ENCODE measurements around the gene VSTM2B.
"Not testable (repeated sequence)": the region's sequence is repeated elsewhere in the genome, so short reads cannot be mapped to it uniquely, and the experiment has no call there.

Gene VSTM2B

DNA sequence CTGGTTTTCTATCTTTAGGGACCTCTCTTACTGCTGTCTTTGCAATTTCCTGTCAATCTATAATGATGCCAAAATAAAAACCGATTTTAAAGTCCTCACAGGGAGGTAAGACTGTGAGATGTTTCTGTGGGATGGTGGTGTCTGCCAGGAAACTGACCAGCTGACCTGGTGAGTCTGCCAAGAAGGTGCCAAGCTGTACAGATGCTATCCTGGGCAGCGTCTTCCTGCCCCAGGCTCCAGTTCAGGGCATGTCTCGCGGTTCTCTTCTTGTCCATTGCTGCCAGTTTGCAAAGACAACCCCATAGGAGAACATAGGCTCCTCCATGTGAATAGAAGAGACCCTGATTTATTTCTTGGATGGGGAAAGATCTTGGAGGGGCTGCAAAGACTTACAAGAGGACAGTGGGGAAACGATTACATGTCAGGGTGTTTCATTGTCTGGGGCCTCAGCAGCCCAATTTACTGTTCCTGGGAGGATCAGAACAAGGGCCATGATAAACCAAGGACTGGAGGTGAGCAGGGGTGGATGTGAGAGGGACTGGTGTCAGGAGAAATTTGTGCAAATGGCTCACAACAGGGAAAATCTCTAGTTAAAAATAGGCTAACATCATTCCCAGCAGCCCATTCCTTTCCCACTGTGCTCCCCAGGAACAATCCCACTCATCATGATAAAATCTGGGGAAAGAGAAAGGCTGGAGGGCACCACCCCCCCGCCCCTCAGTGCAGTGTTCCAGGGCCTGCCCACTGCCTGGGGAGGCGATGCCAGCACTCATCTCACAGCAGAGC, 42.7 kb upstream of the VSTM2B start:
- no peak for DNase-seq (ENCODE audit: low read depth)
- H3K4me3 ChIP-seq (ENCODE audit: low read depth, low read length): no peak overlapping the region
- TF ChIP-seq, protein P1, sequence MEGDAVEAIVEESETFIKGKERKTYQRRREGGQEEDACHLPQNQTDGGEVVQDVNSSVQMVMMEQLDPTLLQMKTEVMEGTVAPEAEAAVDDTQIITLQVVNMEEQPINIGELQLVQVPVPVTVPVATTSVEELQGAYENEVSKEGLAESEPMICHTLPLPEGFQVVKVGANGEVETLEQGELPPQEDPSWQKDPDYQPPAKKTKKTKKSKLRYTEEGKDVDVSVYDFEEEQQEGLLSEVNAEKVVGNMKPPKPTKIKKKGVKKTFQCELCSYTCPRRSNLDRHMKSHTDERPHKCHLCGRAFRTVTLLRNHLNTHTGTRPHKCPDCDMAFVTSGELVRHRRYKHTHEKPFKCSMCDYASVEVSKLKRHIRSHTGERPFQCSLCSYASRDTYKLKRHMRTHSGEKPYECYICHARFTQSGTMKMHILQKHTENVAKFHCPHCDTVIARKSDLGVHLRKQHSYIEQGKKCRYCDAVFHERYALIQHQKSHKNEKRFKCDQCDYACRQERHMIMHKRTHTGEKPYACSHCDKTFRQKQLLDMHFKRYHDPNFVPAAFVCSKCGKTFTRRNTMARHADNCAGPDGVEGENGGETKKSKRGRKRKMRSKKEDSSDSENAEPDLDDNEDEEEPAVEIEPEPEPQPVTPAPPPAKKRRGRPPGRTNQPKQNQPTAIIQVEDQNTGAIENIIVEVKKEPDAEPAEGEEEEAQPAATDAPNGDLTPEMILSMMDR (IDR thresholded peaks at IDR 0.05; ENCODE audit: control insufficient read depth, extremely low read depth, insufficient read depth): no peak

DNA sequence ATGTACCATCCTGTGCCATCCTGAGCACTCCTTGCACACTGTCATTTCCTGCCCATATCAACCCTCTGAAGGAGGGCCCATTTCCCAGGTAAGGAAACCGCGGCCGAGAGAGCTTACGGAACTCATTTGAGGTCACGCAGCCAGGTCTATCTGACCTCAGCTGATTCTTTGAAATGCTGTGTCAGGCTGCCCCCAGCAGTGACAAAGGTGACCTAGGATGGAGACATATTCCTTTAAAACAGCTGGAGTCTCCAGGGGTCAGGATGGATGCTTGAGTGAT, 42.2 kb upstream of the VSTM2B start:
- DNase-seq (ENCODE audit: low read depth): no peak
- H3K4me3 ChIP-seq (ENCODE audit: low read depth, low read length): no peak overlapping the region
- TF ChIP-seq, protein P1 (IDR thresholded peaks at IDR 0.05; ENCODE audit: control insufficient read depth, extremely low read depth, insufficient read depth): no peak

DNA sequence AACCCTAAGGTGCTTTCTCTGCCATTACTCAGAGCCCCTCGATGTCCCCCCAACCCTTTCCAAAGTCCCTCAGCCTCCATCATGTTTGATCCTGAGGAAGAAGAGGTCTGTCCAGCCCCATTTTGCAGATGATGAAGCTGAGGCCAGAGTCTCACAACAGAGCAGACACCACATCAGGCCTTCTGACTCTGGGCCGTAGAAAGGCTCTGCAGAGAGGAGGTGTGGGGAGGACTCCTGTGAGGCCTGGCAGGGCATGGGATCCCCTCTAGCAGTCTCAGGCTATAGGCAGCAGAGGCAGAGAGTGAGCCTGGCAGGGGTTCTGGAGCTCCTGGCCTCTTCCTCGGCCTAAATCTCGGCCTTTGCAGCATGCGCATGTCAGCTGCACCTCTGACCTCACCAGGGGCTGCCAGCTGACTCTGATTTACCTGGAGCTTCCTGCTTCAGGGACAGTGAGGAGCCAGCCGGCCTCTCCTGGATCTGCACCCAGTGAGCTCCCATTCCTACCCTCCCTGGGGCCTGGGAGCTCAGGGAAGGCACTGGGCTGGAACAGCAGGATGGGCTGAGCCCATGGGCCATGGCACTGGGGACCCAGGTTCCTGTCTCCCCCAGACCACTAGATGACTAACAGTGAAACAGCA, 41.7 kb upstream of the VSTM2B start:
- DNase-seq (ENCODE audit: low read depth): no peak

DNA sequence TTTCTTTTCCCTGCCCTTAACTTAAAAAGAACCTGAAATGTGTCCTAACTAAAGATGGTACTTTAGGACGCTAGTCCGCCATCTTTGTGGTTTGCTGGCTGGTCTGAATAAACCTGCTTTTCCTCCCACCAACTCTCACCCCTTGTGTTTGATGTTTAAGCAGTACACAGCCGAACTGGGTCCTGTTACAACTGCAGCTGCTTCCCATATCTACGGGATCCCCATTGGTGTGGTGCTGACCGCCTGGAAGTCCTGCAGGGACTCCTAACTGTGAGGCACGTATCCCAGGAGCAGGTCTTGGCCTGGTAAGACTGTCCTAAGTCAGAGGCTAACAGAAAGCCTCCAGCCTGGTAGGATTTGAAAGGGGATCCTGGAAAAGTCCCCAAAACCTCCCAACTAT, 40.9 kb upstream of the VSTM2B start:
- no peak for DNase-seq (ENCODE audit: low read depth)
- TF ChIP-seq, protein P1 (IDR thresholded peaks at IDR 0.05; ENCODE audit: control insufficient read depth, extremely low read depth, insufficient read depth): no peak
- no peak overlapping the region for H3K4me3 ChIP-seq (ENCODE audit: low read depth, low read length)

More for the DNA sequence above, 41.7 kb upstream of the VSTM2B start:
- H3K4me3 ChIP-seq (ENCODE audit: low read depth, low read length): no peak overlapping the region
- TF ChIP-seq, protein P1 (IDR thresholded peaks at IDR 0.05; ENCODE audit: control insufficient read depth, extremely low read depth, insufficient read depth): no peak

DNA sequence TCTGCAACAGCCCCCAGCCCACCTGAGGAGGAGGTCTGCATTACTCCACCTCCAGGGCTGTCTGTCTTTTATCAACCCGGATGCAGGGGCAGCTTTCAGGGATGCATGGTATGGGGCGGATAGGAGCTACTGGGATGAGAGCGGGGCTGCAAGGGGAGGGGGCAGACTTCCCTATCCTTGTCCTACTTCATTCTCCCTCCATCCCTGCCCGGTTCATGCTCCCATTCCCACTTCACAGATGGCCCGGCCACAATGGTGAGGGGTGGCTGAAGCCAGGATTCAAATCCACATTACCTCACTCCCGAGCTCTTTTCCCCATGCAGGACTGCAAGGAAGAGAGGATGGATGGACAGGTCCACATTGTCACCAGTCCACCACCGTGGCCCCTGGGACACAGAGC, 40.5 kb upstream of the VSTM2B start:
- TF ChIP-seq, protein P1 (IDR thresholded peaks at IDR 0.05; ENCODE audit: control insufficient read depth, extremely low read depth, insufficient read depth): no peak
- no peak overlapping the region for H3K4me3 ChIP-seq (ENCODE audit: low read depth, low read length)
- DNase-seq (ENCODE audit: low read depth): no peak

DNA sequence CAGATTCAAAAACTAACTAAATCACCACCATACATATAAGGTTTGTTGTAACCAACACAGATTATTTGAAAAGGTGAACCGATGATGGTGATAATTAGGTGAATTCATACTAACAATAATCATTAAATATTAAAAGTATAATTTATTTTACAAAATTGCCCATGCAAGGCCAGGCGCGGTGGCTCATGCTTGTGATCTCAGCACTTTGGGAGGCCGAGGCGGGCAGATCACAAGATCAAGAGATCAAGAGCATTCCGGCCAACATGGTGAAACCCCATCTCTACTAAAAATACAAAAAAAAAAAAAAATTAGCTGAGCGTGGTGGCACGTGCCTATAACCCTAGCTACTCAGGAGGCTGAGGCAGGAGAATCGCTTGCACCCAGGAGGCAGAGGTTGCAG, 38.8 kb upstream of the VSTM2B start:
- H3K4me3 ChIP-seq (ENCODE audit: low read depth, low read length); DNase-seq (ENCODE audit: low read depth): not testable (repeated sequence)

DNA sequence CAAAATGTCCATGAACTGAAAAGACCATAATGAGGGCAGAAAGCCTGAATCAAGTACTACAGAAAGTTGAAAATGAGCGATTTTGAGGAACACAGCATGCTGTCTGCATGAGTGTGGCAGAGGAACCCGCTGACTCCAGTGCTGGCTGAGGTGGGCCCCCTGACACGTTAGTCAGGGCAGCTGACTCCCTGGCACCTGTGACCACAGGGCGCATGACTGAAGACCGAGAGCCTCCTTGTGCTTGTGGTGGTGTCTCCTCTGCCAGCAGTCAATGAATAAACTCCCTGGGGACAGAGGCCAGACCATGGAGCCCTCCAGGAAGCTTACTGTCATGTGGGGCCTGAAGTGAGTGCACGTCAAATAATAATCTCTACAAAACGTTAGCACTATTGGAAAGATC, 38.4 kb upstream of the VSTM2B start:
- no peak for DNase-seq (ENCODE audit: low read depth)
- no peak overlapping the region for H3K4me3 ChIP-seq (ENCODE audit: low read depth, low read length)
- TF ChIP-seq, protein P1 (IDR thresholded peaks at IDR 0.05; ENCODE audit: control insufficient read depth, extremely low read depth, insufficient read depth): no peak
